GM23338 (cell line): ENCODE results near the gene PIH1D2. TPM values are rescaled to one million over a fixed set of nuclear protein-coding genes. Genes with fewer than 3 reads are reported as not detected.

Experiments used
- ATAC-seq: fragments of 200-7000 bp; cut with Tn5 transposase; 3 replicates; pipeline ENCODE4 v1.9.1; 2020
- DNase-seq: peaks from one replicate; pipeline ENCODE4 v3.0.0-alpha.2; 2015; ENCODE audit warnings: low spot score
- H2AFZ ChIP-seq: fragments of 200-600 bp; sonication (generic); 2 replicates; pipeline ENCODE4 v1.8.0; 2016; ENCODE audit warnings: antibody characterized with exemption, mild to moderate bottlenecking, moderate library complexity
- H3F3A ChIP-seq: fragments of 200-600 bp; sonication (generic); replicated peaks from 2 replicates; pipeline ENCODE4 v1.8.0; 2017; ENCODE audit warnings: antibody characterized with exemption, mixed run types, low read depth
- H3K27ac ChIP-seq: fragments of 200-600 bp; sonication (generic); 2 replicates; pipeline ENCODE4 v1.6.1; 2016; ENCODE audit warnings: low read depth
- H3K27me3 ChIP-seq: fragments of 200-600 bp; sonication (generic); 2 replicates; pipeline ENCODE4 v1.8.0; 2016; ENCODE audit warnings: mild to moderate bottlenecking, mixed run types, moderate library complexity; ENCODE audit not compliant: insufficient read depth
- H3K36me3 ChIP-seq: fragments of 200-600 bp; sonication (generic); 2 replicates; pipeline ENCODE4 v1.8.0; 2016; ENCODE audit warnings: mild to moderate bottlenecking; ENCODE audit not compliant: insufficient read depth
- H3K4me1 ChIP-seq: fragments of 200-600 bp; sonication (generic); 2 replicates; pipeline ENCODE4 v1.8.0; 2016; ENCODE audit warnings: mild to moderate bottlenecking, moderate library complexity; ENCODE audit not compliant: insufficient read depth
- H3K4me2 ChIP-seq: fragments of 200-600 bp; sonication (generic); 2 replicates; pipeline ENCODE4 v1.7.1; 2017; ENCODE audit warnings: mixed run types
- H3K4me3 ChIP-seq: fragments of 200-600 bp; sonication (generic); 2 replicates; pipeline ENCODE4 v1.6.1; 2016; ENCODE audit warnings: mixed run types
- H3K79me2 ChIP-seq: fragments of 200-600 bp; sonication (generic); replicated peaks from 2 replicates; pipeline ENCODE4 v1.8.0; 2017; ENCODE audit warnings: mild to moderate bottlenecking; ENCODE audit not compliant: insufficient read depth
- H3K9me2 ChIP-seq: fragments of 200-600 bp; sonication (generic); 2 replicates; pipeline ENCODE4 v1.8.0; 2017; ENCODE audit not compliant: insufficient read depth
- H4K20me1 ChIP-seq: fragments of 200-600 bp; sonication (generic); replicated peaks from 2 replicates; pipeline ENCODE4 v1.8.0; 2017; ENCODE audit warnings: mild to moderate bottlenecking; ENCODE audit not compliant: insufficient read depth
- H3K27ac Mint-ChIP-seq: 2 replicates; pipeline ENCODE4 v1.8.0; 2020; ENCODE audit warnings: inconsistent platforms, mild to moderate bottlenecking, moderate library complexity, mixed read lengths
- H3K27me3 Mint-ChIP-seq: 3 replicates; pipeline ENCODE4 v1.8.0; 2022; ENCODE audit warnings: low read depth, mild to moderate bottlenecking, moderate library complexity, mixed read lengths, inconsistent platforms; ENCODE audit not compliant: insufficient read depth, poor library complexity
- H3K36me3 Mint-ChIP-seq: 3 replicates; pipeline ENCODE4 v1.8.0; 2021; ENCODE audit warnings: low read depth, mild to moderate bottlenecking, inconsistent platforms, moderate library complexity, mixed read lengths
- H3K4me1 Mint-ChIP-seq: 3 replicates; pipeline ENCODE4 v1.8.0; 2020; ENCODE audit warnings: mild to moderate bottlenecking, inconsistent platforms, mixed read lengths
- H3K4me3 Mint-ChIP-seq: 3 replicates; pipeline ENCODE4 v1.8.0; 2021; ENCODE audit warnings: moderate library complexity, mild to moderate bottlenecking, inconsistent platforms, mixed read lengths
- H3K9me3 Mint-ChIP-seq: 3 replicates; pipeline ENCODE4 v1.8.0; 2020; ENCODE audit warnings: moderate library complexity, mild to moderate bottlenecking, inconsistent platforms, mixed read lengths
- CREB1 ChIP-seq: fragments of 250-450 bp; sonication (Bioruptor Pico); IDR thresholded peaks from 2 replicates; pipeline ENCODE4 v1.5.0; 2020; ENCODE audit warnings: low read depth, mild to moderate bottlenecking, moderate library complexity
- EZH2 ChIP-seq: fragments of 200-600 bp; sonication (generic); IDR thresholded peaks from one replicate; pipeline ENCODE4 v1.8.0; 2017; ENCODE audit warnings: antibody characterized with exemption, mild to moderate bottlenecking, low read depth; ENCODE audit not compliant: unreplicated experiment
- EZH2phosphoT487 ChIP-seq: fragments of 200-600 bp; sonication (generic); IDR thresholded peaks from one replicate; pipeline ENCODE4 v1.8.1; 2018; ENCODE audit warnings: antibody characterized with exemption; ENCODE audit not compliant: unreplicated experiment
- JUNB ChIP-seq: IDR thresholded peaks from one replicate; pipeline ENCODE4 v1.6.1; 2016; ENCODE audit warnings: antibody characterized with exemption; ENCODE audit not compliant: unreplicated experiment
- NANOG ChIP-seq: IDR thresholded peaks from 2 replicates; pipeline ENCODE4 v1.6.1; 2016; ENCODE audit warnings: antibody characterized with exemption, borderline replicate concordance
- POLR2AphosphoS5 ChIP-seq: IDR thresholded peaks from 2 replicates; pipeline ENCODE4 v1.6.1; 2016; ENCODE audit warnings: antibody characterized with exemption, low read depth
- STAT1 ChIP-seq: IDR thresholded peaks from one replicate; pipeline ENCODE4 v1.6.1; 2016; ENCODE audit warnings: antibody characterized with exemption; ENCODE audit not compliant: unreplicated experiment
- ZNF114 ChIP-seq: fragments of 250-450 bp; sonication (Bioruptor Pico); IDR thresholded peaks from 2 replicates; pipeline ENCODE4 v1.5.0; 2020; ENCODE audit warnings: mild to moderate bottlenecking, moderate library complexity
- ZNF331 ChIP-seq: fragments of 250-450 bp; sonication (Bioruptor Pico); IDR thresholded peaks from 2 replicates; pipeline ENCODE4 v1.5.0; 2020; ENCODE audit warnings: low read depth, mild to moderate bottlenecking, moderate library complexity
- polyA plus RNA-seq: library from polyadenylated mRNA; unstranded; fragments of >200 nt; fragmentation: Nextera tagmentation; extraction: Ambion mirVana; gene quantifications from 2 replicates; pipeline ENCODE4 v1.2.1, GENCODE V29; 2016
- total RNA-seq: library from RNA; depleted of rRNA; stranded (reverse); fragments of >200 nt; shearing (Covaris generic); gene quantifications from 2 replicates; pipeline ENCODE4 v1.2.3, GENCODE V29; 2014
- TF ChIP-seq, protein P1 (sequence below): IDR thresholded peaks from one replicate; pipeline ENCODE4 v1.6.1; 2018; ENCODE audit warnings: antibody characterized with exemption; ENCODE audit not compliant: unreplicated experiment
- TF ChIP-seq, protein P2 (sequence below): fragments of 250-450 bp; sonication (Bioruptor Pico); IDR thresholded peaks from 2 replicates; pipeline ENCODE4 v1.5.0; 2020; ENCODE audit warnings: mild to moderate bottlenecking, moderate library complexity
- TF ChIP-seq, protein P3 (sequence below), 2 experiments: fragments of 200-600 bp in 1 of 2; sonication (generic) in 1 of 2; conservative IDR thresholded peaks; 2 replicates each; pipeline versions ENCODE4 v1.5.1 to v1.6.1; 2016 to 2017; ENCODE audit warnings: antibody characterized with exemption in 2 of 2, low read depth in 2 of 2, mild to moderate bottlenecking in 2 of 2, moderate library complexity in 1 of 2
- TF ChIP-seq, protein P4 (sequence below): IDR thresholded peaks from 2 replicates; pipeline ENCODE4 v1.6.1; 2016; ENCODE audit warnings: antibody characterized with exemption

Gene PIH1D2
- total and polyA plus RNA-seq, 2 experiments from 2014 or later = 0.80 to 0.89 TPM

DNA sequence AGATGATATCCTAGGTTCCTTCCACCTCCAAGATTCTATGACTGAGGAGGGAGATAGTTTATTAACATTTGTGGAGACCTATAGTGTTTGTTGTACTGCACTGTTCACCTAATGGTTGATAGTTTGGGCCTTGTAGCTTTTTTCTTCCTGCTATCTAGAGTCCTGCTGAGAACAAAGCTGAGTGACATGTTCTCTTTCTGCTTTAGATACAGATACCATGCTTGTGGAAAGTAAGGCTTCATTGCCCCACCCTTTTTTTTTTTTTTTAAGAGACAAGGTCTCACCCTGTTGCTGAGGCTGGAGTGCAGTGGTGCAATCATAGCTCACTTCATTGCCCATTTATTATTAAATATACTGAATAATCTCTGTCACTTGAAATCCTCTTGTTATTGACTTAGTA lies 36.3 kb downstream of the PIH1D2 start:
- ATAC-seq (no peak), DNase-seq (no peak)
- H3F3A ChIP-seq = no peaks in the 10 kb centered on the region
- no peaks in the 10 kb centered on the region for H3K4me1 ChIP-seq
- no peak overlapping the region for H3K4me2 ChIP-seq
- Mint-ChIP-seq H3K9me3 (no peaks in the 10 kb centered on the region), H3K27ac (no peak overlapping the region), H3K4me3 (no peak overlapping the region), H3K27me3 (no peaks in the 10 kb centered on the region), H3K36me3 (peaks cover 65% of the 10 kb centered on the region), H3K4me1 (no peaks in the 10 kb centered on the region)
- H3K79me2 ChIP-seq = peaks cover 16% of the 10 kb centered on the region
- no peaks in the 10 kb centered on the region for H3K27me3 ChIP-seq
- TF ChIP-seq EZH2phosphoT487 (no peak), STAT1 (no peak), JUNB (no peak), CREB1 (CRISPR knock-in tag) (no peak), ZNF331 (CRISPR knock-in tag) (no peak), POLR2AphosphoS5 (no peak), EZH2 (no peak), NANOG (no peak), ZNF114 (no peak)
- TF ChIP-seq, protein P1, sequence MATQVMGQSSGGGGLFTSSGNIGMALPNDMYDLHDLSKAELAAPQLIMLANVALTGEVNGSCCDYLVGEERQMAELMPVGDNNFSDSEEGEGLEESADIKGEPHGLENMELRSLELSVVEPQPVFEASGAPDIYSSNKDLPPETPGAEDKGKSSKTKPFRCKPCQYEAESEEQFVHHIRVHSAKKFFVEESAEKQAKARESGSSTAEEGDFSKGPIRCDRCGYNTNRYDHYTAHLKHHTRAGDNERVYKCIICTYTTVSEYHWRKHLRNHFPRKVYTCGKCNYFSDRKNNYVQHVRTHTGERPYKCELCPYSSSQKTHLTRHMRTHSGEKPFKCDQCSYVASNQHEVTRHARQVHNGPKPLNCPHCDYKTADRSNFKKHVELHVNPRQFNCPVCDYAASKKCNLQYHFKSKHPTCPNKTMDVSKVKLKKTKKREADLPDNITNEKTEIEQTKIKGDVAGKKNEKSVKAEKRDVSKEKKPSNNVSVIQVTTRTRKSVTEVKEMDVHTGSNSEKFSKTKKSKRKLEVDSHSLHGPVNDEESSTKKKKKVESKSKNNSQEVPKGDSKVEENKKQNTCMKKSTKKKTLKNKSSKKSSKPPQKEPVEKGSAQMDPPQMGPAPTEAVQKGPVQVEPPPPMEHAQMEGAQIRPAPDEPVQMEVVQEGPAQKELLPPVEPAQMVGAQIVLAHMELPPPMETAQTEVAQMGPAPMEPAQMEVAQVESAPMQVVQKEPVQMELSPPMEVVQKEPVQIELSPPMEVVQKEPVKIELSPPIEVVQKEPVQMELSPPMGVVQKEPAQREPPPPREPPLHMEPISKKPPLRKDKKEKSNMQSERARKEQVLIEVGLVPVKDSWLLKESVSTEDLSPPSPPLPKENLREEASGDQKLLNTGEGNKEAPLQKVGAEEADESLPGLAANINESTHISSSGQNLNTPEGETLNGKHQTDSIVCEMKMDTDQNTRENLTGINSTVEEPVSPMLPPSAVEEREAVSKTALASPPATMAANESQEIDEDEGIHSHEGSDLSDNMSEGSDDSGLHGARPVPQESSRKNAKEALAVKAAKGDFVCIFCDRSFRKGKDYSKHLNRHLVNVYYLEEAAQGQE = no peak
- TF ChIP-seq, protein P2, sequence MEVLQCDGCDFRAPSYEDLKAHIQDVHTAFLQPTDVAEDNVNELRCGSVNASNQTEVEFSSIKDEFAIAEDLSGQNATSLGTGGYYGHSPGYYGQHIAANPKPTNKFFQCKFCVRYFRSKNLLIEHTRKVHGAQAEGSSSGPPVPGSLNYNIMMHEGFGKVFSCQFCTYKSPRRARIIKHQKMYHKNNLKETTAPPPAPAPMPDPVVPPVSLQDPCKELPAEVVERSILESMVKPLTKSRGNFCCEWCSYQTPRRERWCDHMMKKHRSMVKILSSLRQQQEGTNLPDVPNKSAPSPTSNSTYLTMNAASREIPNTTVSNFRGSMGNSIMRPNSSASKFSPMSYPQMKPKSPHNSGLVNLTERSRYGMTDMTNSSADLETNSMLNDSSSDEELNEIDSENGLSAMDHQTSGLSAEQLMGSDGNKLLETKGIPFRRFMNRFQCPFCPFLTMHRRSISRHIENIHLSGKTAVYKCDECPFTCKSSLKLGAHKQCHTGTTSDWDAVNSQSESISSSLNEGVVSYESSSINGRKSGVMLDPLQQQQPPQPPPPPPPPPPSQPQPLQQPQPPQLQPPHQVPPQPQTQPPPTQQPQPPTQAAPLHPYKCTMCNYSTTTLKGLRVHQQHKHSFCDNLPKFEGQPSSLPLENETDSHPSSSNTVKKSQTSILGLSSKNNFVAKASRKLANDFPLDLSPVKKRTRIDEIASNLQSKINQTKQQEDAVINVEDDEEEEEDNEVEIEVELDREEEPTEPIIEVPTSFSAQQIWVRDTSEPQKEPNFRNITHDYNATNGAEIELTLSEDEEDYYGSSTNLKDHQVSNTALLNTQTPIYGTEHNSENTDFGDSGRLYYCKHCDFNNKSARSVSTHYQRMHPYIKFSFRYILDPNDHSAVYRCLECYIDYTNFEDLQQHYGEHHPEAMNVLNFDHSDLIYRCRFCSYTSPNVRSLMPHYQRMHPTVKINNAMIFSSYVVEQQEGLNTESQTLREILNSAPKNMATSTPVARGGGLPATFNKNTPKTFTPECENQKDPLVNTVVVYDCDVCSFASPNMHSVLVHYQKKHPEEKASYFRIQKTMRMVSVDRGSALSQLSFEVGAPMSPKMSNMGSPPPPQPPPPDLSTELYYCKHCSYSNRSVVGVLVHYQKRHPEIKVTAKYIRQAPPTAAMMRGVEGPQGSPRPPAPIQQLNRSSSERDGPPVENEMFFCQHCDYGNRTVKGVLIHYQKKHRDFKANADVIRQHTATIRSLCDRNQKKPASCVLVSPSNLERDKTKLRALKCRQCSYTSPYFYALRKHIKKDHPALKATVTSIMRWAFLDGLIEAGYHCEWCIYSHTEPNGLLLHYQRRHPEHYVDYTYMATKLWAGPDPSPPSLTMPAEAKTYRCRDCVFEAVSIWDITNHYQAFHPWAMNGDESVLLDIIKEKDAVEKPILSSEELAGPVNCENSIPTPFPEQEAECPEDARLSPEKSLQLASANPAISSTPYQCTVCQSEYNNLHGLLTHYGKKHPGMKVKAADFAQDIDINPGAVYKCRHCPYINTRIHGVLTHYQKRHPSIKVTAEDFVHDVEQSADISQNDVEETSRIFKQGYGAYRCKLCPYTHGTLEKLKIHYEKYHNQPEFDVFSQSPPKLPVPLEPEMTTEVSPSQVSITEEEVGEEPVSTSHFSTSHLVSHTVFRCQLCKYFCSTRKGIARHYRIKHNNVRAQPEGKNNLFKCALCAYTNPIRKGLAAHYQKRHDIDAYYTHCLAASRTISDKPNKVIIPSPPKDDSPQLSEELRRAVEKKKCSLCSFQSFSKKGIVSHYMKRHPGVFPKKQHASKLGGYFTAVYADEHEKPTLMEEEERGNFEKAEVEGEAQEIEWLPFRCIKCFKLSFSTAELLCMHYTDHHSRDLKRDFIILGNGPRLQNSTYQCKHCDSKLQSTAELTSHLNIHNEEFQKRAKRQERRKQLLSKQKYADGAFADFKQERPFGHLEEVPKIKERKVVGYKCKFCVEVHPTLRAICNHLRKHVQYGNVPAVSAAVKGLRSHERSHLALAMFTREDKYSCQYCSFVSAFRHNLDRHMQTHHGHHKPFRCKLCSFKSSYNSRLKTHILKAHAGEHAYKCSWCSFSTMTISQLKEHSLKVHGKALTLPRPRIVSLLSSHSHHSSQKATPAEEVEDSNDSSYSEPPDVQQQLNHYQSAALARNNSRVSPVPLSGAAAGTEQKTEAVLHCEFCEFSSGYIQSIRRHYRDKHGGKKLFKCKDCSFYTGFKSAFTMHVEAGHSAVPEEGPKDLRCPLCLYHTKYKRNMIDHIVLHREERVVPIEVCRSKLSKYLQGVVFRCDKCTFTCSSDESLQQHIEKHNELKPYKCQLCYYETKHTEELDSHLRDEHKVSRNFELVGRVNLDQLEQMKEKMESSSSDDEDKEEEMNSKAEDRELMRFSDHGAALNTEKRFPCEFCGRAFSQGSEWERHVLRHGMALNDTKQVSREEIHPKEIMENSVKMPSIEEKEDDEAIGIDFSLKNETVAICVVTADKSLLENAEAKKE = no peak
- TF ChIP-seq, protein P3, sequence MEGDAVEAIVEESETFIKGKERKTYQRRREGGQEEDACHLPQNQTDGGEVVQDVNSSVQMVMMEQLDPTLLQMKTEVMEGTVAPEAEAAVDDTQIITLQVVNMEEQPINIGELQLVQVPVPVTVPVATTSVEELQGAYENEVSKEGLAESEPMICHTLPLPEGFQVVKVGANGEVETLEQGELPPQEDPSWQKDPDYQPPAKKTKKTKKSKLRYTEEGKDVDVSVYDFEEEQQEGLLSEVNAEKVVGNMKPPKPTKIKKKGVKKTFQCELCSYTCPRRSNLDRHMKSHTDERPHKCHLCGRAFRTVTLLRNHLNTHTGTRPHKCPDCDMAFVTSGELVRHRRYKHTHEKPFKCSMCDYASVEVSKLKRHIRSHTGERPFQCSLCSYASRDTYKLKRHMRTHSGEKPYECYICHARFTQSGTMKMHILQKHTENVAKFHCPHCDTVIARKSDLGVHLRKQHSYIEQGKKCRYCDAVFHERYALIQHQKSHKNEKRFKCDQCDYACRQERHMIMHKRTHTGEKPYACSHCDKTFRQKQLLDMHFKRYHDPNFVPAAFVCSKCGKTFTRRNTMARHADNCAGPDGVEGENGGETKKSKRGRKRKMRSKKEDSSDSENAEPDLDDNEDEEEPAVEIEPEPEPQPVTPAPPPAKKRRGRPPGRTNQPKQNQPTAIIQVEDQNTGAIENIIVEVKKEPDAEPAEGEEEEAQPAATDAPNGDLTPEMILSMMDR (conservative IDR thresholded peaks at IDR 0.05; ENCODE audit: low read depth in 2 of 2) = no peak
- TF ChIP-seq, protein P4, sequence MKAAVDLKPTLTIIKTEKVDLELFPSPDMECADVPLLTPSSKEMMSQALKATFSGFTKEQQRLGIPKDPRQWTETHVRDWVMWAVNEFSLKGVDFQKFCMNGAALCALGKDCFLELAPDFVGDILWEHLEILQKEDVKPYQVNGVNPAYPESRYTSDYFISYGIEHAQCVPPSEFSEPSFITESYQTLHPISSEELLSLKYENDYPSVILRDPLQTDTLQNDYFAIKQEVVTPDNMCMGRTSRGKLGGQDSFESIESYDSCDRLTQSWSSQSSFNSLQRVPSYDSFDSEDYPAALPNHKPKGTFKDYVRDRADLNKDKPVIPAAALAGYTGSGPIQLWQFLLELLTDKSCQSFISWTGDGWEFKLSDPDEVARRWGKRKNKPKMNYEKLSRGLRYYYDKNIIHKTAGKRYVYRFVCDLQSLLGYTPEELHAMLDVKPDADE = no peak
- no peak overlapping the region for H3K4me3 ChIP-seq
- H4K20me1 ChIP-seq = peaks cover 10% of the 10 kb centered on the region
- peaks cover 63% of the 10 kb centered on the region for H3K36me3 ChIP-seq
- no peaks in the 10 kb centered on the region for H3K9me2 ChIP-seq
- no peak overlapping the region for H2AFZ ChIP-seq
- H3K27ac ChIP-seq = no peak overlapping the region
